ENCODE data around the gene DLK1.

DNA sequence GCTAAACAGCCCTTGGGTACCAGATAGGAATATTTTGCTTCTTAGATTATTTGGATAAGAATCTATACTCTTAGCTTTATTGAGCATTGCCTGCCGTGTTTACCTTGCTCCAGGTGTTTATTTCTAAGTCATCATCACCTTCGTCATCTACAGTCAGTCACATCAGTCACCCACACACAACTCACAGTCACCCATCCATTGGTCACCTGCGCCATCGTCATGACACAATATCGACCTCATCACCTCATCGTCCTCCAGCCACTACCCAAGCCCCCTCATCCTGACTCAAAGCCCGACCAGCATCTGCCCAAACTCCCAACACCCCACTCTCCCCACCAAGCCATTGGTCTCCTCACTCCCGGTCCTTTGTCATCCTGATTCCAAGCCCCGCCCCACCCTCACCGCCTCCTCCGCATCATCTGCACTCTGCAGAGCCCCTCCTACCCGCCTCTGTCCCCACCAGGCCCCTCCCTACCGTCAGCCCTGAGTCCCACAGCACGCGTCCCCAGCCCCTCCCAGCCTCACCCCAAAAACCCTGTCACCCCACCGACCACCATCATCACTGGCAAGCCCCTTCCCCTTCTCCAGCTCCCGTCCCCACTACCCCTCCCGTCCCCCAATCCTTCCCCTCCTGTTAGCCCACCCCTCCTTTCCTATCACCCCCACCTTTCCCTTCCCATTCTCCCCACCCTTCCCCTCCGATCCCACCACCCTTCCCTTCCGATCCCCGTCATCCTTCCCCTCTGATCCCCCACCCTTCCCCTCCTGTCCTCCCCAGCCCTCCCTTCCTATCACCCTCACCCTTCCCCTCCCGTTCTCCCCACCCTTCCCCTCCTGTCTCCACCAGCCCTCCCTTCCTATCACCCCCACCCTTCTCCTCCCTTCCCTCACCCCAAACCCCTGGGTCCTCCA is 9.8 kb downstream of the DLK1 start:
- TF ChIP-seq, protein P1, sequence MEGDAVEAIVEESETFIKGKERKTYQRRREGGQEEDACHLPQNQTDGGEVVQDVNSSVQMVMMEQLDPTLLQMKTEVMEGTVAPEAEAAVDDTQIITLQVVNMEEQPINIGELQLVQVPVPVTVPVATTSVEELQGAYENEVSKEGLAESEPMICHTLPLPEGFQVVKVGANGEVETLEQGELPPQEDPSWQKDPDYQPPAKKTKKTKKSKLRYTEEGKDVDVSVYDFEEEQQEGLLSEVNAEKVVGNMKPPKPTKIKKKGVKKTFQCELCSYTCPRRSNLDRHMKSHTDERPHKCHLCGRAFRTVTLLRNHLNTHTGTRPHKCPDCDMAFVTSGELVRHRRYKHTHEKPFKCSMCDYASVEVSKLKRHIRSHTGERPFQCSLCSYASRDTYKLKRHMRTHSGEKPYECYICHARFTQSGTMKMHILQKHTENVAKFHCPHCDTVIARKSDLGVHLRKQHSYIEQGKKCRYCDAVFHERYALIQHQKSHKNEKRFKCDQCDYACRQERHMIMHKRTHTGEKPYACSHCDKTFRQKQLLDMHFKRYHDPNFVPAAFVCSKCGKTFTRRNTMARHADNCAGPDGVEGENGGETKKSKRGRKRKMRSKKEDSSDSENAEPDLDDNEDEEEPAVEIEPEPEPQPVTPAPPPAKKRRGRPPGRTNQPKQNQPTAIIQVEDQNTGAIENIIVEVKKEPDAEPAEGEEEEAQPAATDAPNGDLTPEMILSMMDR (IDR thresholded peaks at IDR 0.05 in 4 of 5, conservative IDR thresholded peaks at IDR 0.05 in 1 of 5), result no peak
- no peak for TF ChIP-seq POLR2A (IDR thresholded peaks at IDR 0.05)
